Esophagus squamous epithelium (tissue), 5 donors: ENCODE measurements around the gene AP5S1. TPM values are rescaled to one million over a fixed set of nuclear protein-coding genes. Genes with fewer than 3 reads are reported as not detected.

Experiments used
- DNase-seq: peaks from one replicate; lab custom pipeline; 2025; lab: John Stamatoyannopoulos, UW
- H3K27ac ChIP-seq, 4 donors: fragments of 200-600 bp; sonication (generic); one replicate each; pipeline ENCODE4 v1.5.1; 2016 to 2019; ENCODE audit warnings: mild to moderate bottlenecking in 1 of 4
- H3K27me3 ChIP-seq, 4 donors: fragments of 200-600 bp; sonication (generic); 1 replicate in 3 of 4; 2 replicates in 1 of 4; pipeline versions ENCODE4 v1.5.1 to v1.6.0; 2017 to 2021; ENCODE audit warnings: antibody characterized with exemption in 1 of 4
- H3K36me3 ChIP-seq, 3 donors: fragments of 200-600 bp; sonication (generic); one replicate each; pipeline ENCODE4 v1.5.1; 2016 to 2019
- H3K4me1 ChIP-seq, 3 donors: fragments of 200-600 bp; sonication (generic); one replicate each; pipeline ENCODE4 v1.5.1; 2017 to 2019
- H3K4me3 ChIP-seq, 4 donors: fragments of 200-600 bp; sonication (generic); 1 replicate in 3 of 4; 2 replicates in 1 of 4; pipeline ENCODE4 v1.5.1; 2016 to 2019; ENCODE audit warnings: mild to moderate bottlenecking in 2 of 4, moderate library complexity in 1 of 4
- H3K9me3 ChIP-seq, 3 donors: fragments of 200-600 bp; sonication (generic); one replicate each; pipeline ENCODE4 v1.5.1; 2016 to 2019
- CTCF ChIP-seq, 6 experiments: fragments of 450-650 bp in 4 of 6; fragments of 200-600 bp in 2 of 6; sonication (generic) in 2 of 6; IDR thresholded peaks; one replicate each; pipeline ENCODE4 v1.5.1; 2016 to 2019; ENCODE audit warnings: antibody characterized with exemption in 6 of 6, mild to moderate bottlenecking in 4 of 6, moderate library complexity in 4 of 6
- POLR2A ChIP-seq, 4 donors: fragments of 450-650 bp; IDR thresholded peaks; one replicate each; pipeline ENCODE4 v1.6.1; 2017; ENCODE audit warnings: antibody characterized with exemption in 4 of 4, mild to moderate bottlenecking in 4 of 4, moderate library complexity in 3 of 4
- WGBS, 2 donors: methylation state at CpG; one replicate each; pipeline ENCODE4 v1.1.5; 2018; 5-methylcytosine and 5-hydroxymethylcytosine counted together
- intact Hi-C: fragments of 100-400 bp; cut with DNase I; formaldehyde crosslinking; loops from one replicate; pipeline ENCODE4 v1.15.0; 2022
- total RNA-seq, 4 donors: library from RNA; depleted of rRNA; stranded (reverse); fragments of >200 nt; gene quantifications; one replicate each; pipeline ENCODE4 v1.1.0, GENCODE V29; 2016
- donor health status: DM: yes; HTN: yes; CAD: no.

Gene AP5S1
- total RNA-seq, 4 donors from 2014 or later: 5.8 to 12.8 (median 10.4) TPM

- H3K4me1 ChIP-seq: peaks cover 0 to 20% (median 0%) of the 10 kb centered on the region in 3 donors
- H3K27me3 ChIP-seq: no peaks in the 10 kb centered on the region
- no peak for TF ChIP-seq POLR2A (IDR thresholded peaks at IDR 0.05)
- no peak for TF ChIP-seq CTCF (IDR thresholded peaks at IDR 0.05)
- DNase-seq: no peak
- no peaks in the 10 kb centered on the region for H3K9me3 ChIP-seq
- intact Hi-C loops: no loop called here
- WGBS, 2 donors: 82 to 89% methylated on average over 9 to 12 of the region's 14 CpGs
- no peak overlapping the region for H3K27ac ChIP-seq
- H3K36me3 ChIP-seq: peaks cover 31 to 83% (median 49%) of the 10 kb centered on the region in 3 donors
- H3K4me3 ChIP-seq: no peak overlapping the region
These were observed 37.1 kb downstream of the AP5S1 start for GRCh38 chr20:3857405-3857804.

- TF ChIP-seq CTCF (IDR thresholded peaks at IDR 0.05) (no peak), POLR2A (IDR thresholded peaks at IDR 0.05) (no peak)
- H3K9me3 ChIP-seq: no peaks in the 10 kb centered on the region
- intact Hi-C loops: no loop called here
- 93 to 97% methylated on average over 6 of the region's 6 CpGs for WGBS, 2 donors
- H3K27ac ChIP-seq: no peak overlapping the region
- peaks cover 41 to 96% (median 61%) of the 10 kb centered on the region in 3 donors for H3K36me3 ChIP-seq
- H3K27me3 ChIP-seq: no peaks in the 10 kb centered on the region
- H3K4me1 ChIP-seq: peaks cover 0 to 20% (median 0%) of the 10 kb centered on the region in 3 donors
- no peak for DNase-seq
- no peak overlapping the region for H3K4me3 ChIP-seq
These were observed 38.3 kb downstream of the AP5S1 start for GRCh38 chr20:3858689-3859088.

GRCh38 chr20:3861191-3861590 lies 40.8 kb downstream of the AP5S1 start:
- no peaks in the 10 kb centered on the region for H3K9me3 ChIP-seq
- H3K27ac ChIP-seq: no peak overlapping the region
- no peaks in the 10 kb centered on the region for H3K4me1 ChIP-seq
- no peaks in the 10 kb centered on the region for H3K27me3 ChIP-seq
- 89 to 100% methylated on average over 3 to 7 of the region's 7 CpGs for WGBS, 2 donors
- no peak overlapping the region for H3K4me3 ChIP-seq
- H3K36me3 ChIP-seq: peaks cover 63 to 100% (median 86%) of the 10 kb centered on the region in 3 donors
- no peak for DNase-seq
- intact Hi-C loops: no loop called here
- TF ChIP-seq POLR2A (IDR thresholded peaks at IDR 0.05) (no peak), CTCF (IDR thresholded peaks at IDR 0.05) (no peak)

GRCh38 chr20:3862333-3862732 lies 42.0 kb downstream of the AP5S1 start:
- Histone ChIP-seq H3K4me3 (no peak overlapping the region), H3K27ac (no peak overlapping the region), H3K27me3 (no peaks in the 10 kb centered on the region), H3K36me3 (peaks cover 58 to 100% (median 78%) of the 10 kb centered on the region in 3 donors), H3K9me3 (no peaks in the 10 kb centered on the region), H3K4me1 (no peaks in the 10 kb centered on the region)
- intact Hi-C loops: no loop called here
- DNase-seq: no peak
- no CpG with 5 or more reads among the region's 1 CpG for WGBS, 2 donors
- TF ChIP-seq POLR2A (IDR thresholded peaks at IDR 0.05) (no peak), CTCF (IDR thresholded peaks at IDR 0.05) (no peak)

DNA sequence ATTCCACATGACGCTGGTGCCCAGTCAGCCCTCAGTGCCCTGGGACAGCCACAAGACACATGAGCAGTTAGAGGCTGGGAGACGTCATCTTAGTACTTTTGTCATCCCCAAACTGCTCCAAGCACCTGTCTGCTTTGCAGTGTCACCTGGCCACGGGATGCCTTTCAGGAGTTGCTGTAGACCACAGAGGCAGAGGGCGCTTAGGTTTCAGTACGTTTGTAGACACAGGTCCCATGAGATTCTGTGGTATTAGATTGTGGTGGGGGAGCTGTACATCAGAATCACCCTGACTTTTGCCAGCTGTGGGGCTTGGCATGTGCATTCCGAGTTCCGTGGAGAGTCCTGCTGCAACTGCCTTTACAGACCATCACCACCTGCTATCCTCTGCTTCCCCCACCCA lies 43.0 kb downstream of the AP5S1 start:
- DNase-seq: no peak
- intact Hi-C loops: no loop called here
- no peak overlapping the region for H3K27ac ChIP-seq
- no peak overlapping the region for H3K4me3 ChIP-seq
- TF ChIP-seq CTCF (IDR thresholded peaks at IDR 0.05) (no peak), POLR2A (IDR thresholded peaks at IDR 0.05) (no peak)
- H3K27me3 ChIP-seq: no peaks in the 10 kb centered on the region
- peaks cover 49 to 100% (median 68%) of the 10 kb centered on the region in 3 donors for H3K36me3 ChIP-seq
- 81 to 91% methylated on average over 5 to 6 of the region's 7 CpGs for WGBS, 2 donors
- no peaks in the 10 kb centered on the region for H3K9me3 ChIP-seq
- no peaks in the 10 kb centered on the region for H3K4me1 ChIP-seq
